Measurements from ENCODE around the gene PPP1R36. TPM values are rescaled to one million over a fixed set of nuclear protein-coding genes. Genes with fewer than 3 reads are reported as not detected.

PPP1R36 gene
- total RNA-seq, 1 donor from 2014 or later = not detected

GRCh38 chr14:64604001-64604400, 54.2 kb downstream of the PPP1R36 start:
- intact Hi-C loops (cut with DNase I) = no loop called here
- H3K4me3 ChIP-seq = no peak overlapping the region
- DNase-seq (ENCODE audit: low spot score in 2 of 2) = no peak
- no peaks in the 10 kb centered on the region for H3K27me3 ChIP-seq
- H3K27ac ChIP-seq = no peak overlapping the region
- H3K4me1 ChIP-seq = no peaks in the 10 kb centered on the region
- no peaks in the 10 kb centered on the region for H3K9me3 ChIP-seq
- TF ChIP-seq CTCF (IDR thresholded peaks at IDR 0.05) = no peak
- no peaks in the 10 kb centered on the region for H3K36me3 ChIP-seq

GRCh38 chr14:64604881-64605280, 55.1 kb downstream of the PPP1R36 start:
- TF ChIP-seq CTCF (IDR thresholded peaks at IDR 0.05) = no peak
- no peaks in the 10 kb centered on the region for H3K9me3 ChIP-seq
- no peak for DNase-seq (ENCODE audit: low spot score in 2 of 2)
- no peaks in the 10 kb centered on the region for H3K36me3 ChIP-seq
- H3K27ac ChIP-seq = no peak overlapping the region
- intact Hi-C loops (cut with DNase I) = no loop called here
- H3K27me3 ChIP-seq = no peaks in the 10 kb centered on the region
- no peaks in the 10 kb centered on the region for H3K4me1 ChIP-seq
- no peak overlapping the region for H3K4me3 ChIP-seq

- Histone ChIP-seq H3K9me3 (no peaks in the 10 kb centered on the region), H3K27ac (no peak overlapping the region), H3K4me1 (peaks cover 0 to 2% of the 10 kb centered on the region in 2 donors), H3K36me3 (no peaks in the 10 kb centered on the region), H3K4me3 (no peak overlapping the region), H3K27me3 (no peaks in the 10 kb centered on the region)
- no peak for DNase-seq (ENCODE audit: low spot score in 2 of 2)
- no peak for TF ChIP-seq CTCF (IDR thresholded peaks at IDR 0.05)
- intact Hi-C loops (cut with DNase I) = no loop called here
Measured at GRCh38 chr14:64605926-64606685, 56.3 kb downstream of the PPP1R36 start.

- H3K4me3 ChIP-seq = no peak overlapping the region
- no peaks in the 10 kb centered on the region for H3K36me3 ChIP-seq
- no peak for DNase-seq (ENCODE audit: low spot score in 2 of 2)
- no peak for TF ChIP-seq CTCF (IDR thresholded peaks at IDR 0.05)
- intact Hi-C loops (cut with DNase I) = no loop called here
- H3K27me3 ChIP-seq = no peaks in the 10 kb centered on the region
- no peak overlapping the region for H3K27ac ChIP-seq
- H3K4me1 ChIP-seq = peaks cover 0 to 9% of the 10 kb centered on the region in 2 donors
- no peaks in the 10 kb centered on the region for H3K9me3 ChIP-seq
Measured at GRCh38 chr14:64610049-64610746, 60.4 kb downstream of the PPP1R36 start.

GRCh38 chr14:64611358-64612020, 61.7 kb downstream of the PPP1R36 start:
- Histone ChIP-seq H3K27ac (peak overlapping the region; percentile 17 to 45), H3K36me3 (no peaks in the 10 kb centered on the region), H3K9me3 (no peaks in the 10 kb centered on the region), H3K4me1 (peaks cover 0 to 9% of the 10 kb centered on the region in 2 donors), H3K27me3 (no peaks in the 10 kb centered on the region), H3K4me3 (no peak overlapping the region)
- DNase-seq (ENCODE audit: low spot score in 2 of 2) = no peak
- intact Hi-C loops (cut with DNase I) = no loop called here
- no peak for TF ChIP-seq CTCF (IDR thresholded peaks at IDR 0.05)
